COLO668 (cell line): ENCODE results near the gene NAA16.
"Not testable (repeated sequence)": the region's sequence is repeated elsewhere in the genome, so short reads cannot be mapped to it uniquely, and the experiment has no call there.

Source experiments
- DNase-seq: peaks from one replicate; lab custom pipeline; 2025; ENCODE audit not compliant: unreplicated experiment; lab: John Stamatoyannopoulos, UW

Gene NAA16

GRCh38 chr13:41403983-41404382, 92.9 kb downstream of the NAA16 start:
- DNase-seq: no peak

- no peak for DNase-seq
These were observed 94.3 kb downstream of the NAA16 start for GRCh38 chr13:41405367-41405766.

- no peak for DNase-seq
These were observed 96.3 kb downstream of the NAA16 start for GRCh38 chr13:41407380-41407779.

- DNase-seq: no peak
These were observed 97.1 kb downstream of the NAA16 start for GRCh38 chr13:41408121-41408520.

GRCh38 chr13:41408746-41409145, 97.7 kb downstream of the NAA16 start:
- no peak for DNase-seq

GRCh38 chr13:41409611-41410010, 98.5 kb downstream of the NAA16 start:
- no peak for DNase-seq

GRCh38 chr13:41411060-41411459, 100.0 kb downstream of the NAA16 start:
- DNase-seq: no peak

GRCh38 chr13:41411522-41411921, 100.5 kb downstream of the NAA16 start:
- no peak for DNase-seq

- no peak for DNase-seq
These were observed 102.8 kb downstream of the NAA16 start for GRCh38 chr13:41413872-41414271.

GRCh38 chr13:41416276-41416675, 105.2 kb downstream of the NAA16 start:
- DNase-seq: no peak

- no peak for DNase-seq
These were observed 107.0 kb downstream of the NAA16 start for GRCh38 chr13:41418027-41418426.

- DNase-seq: no peak
These were observed 107.7 kb downstream of the NAA16 start for GRCh38 chr13:41418731-41419130.

- no peak for DNase-seq
These were observed 108.1 kb downstream of the NAA16 start for GRCh38 chr13:41419206-41419605.

GRCh38 chr13:41420146-41420545, 109.1 kb downstream of the NAA16 start:
- DNase-seq: no peak

- not testable (repeated sequence) for DNase-seq
These were observed 110.3 kb downstream of the NAA16 start for GRCh38 chr13:41421330-41421729.

GRCh38 chr13:41421983-41422382, 110.9 kb downstream of the NAA16 start:
- DNase-seq: not testable (repeated sequence)

- DNase-seq: not testable (repeated sequence)
These were observed 112.2 kb downstream of the NAA16 start for GRCh38 chr13:41423259-41423658.

- DNase-seq: not testable (repeated sequence)
These were observed 113.6 kb downstream of the NAA16 start for GRCh38 chr13:41424675-41425074.

GRCh38 chr13:41426047-41426446, 115.0 kb downstream of the NAA16 start:
- DNase-seq: no peak
